ENCODE measurements around the gene PIGV. TPM values are rescaled to one million over a fixed set of nuclear protein-coding genes. Genes with fewer than 3 reads are reported as not detected.

The PIGV gene
- total and polyA plus RNA-seq, 2 of the 4 experiments (the other 2 are of a cell fraction) = 7.2 to 10.6 TPM

DNA sequence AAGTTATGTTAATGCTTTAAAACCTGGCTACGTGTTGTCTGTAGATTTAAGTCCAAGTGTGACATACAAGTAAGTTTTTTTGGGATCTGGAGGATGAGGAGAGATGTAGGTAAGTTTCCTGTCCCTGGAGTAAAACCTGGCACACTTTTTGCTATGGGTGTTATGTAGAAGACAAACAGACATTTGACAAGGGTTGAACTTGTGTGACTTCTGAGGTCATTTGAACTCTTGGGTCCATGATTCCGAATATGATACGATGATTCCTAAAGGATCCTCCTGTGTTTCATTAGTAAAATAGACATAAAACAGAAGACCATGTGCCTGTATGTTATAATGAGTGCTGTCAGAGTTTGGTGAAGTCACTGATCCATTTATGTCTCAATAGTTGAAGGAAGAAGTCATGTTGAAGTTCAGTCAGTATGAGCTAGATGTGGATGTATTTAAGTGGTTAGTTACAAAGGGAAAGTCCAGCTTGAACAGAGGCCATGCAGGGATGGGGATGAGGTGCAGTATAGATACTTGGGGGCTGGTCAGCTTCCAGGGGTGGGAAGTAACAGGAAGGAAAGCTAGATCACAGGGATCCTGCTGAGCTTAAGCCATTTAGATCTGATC, 47.6 kb upstream of the PIGV start:
- H3K18ac ChIP-seq (ENCODE audit: low read depth, low read length) = no peak overlapping the region
- no peak overlapping the region for H3K56ac ChIP-seq (ENCODE audit: extremely low read depth, insufficient read depth, low read length)
- no peak overlapping the region for H3K4me2 ChIP-seq (ENCODE audit: low read depth, low read length)
- H3K79me1 ChIP-seq (ENCODE audit: low read depth in 1 of 2, low read length in 2 of 2) = peaks cover 38 to 81% of the 10 kb centered on the region in 2 experiments
- H2AK5ac ChIP-seq (ENCODE audit: low read depth, low read length) = no peak overlapping the region
- ATAC-seq (ENCODE audit: low read depth) = no peak
- no peak overlapping the region for H2BK15ac ChIP-seq (ENCODE audit: low read depth, low read length)
- no peak overlapping the region for H2AFZ ChIP-seq (replicated peaks; ENCODE audit: low read length, poor library complexity)
- peak overlapping the region; percentile 9 for H2BK5ac ChIP-seq (ENCODE audit: low read depth, low read length, poor library complexity, severe bottlenecking)
- BruUV-seq (replicated peaks) = no TSS peak
- DNase-seq = no peak
- no peak overlapping the region for H3K14ac ChIP-seq (replicated peaks; ENCODE audit: low read depth, low read length)
- no peaks in the 10 kb centered on the region for H3K9me3 ChIP-seq (ENCODE audit: control insufficient read depth, insufficient read depth, low read length)
- H3K4me3 ChIP-seq (ENCODE audit: insufficient read depth, low read depth, low read length) = no peak overlapping the region
- H4K5ac ChIP-seq (ENCODE audit: low read depth, low read length) = no peak overlapping the region
- H3K9me1 ChIP-seq (ENCODE audit: insufficient read depth, low read length) = peaks cover 11% of the 10 kb centered on the region; the same call in 1 of the 2 replicates
- TF ChIP-seq NFE2L2 (IDR thresholded peaks at IDR 0.05; ENCODE audit: low read depth, low read length) (no peak), CHD1 (IDR thresholded peaks at IDR 0.05; ENCODE audit: low read depth, low read length) (no peak), RFX5 (IDR thresholded peaks at IDR 0.05; ENCODE audit: low read depth, low read length) (no peak), MAFK (IDR thresholded peaks at IDR 0.05; ENCODE audit: low read depth, low read length) (no peak), SMC3 (IDR thresholded peaks at IDR 0.05; ENCODE audit: low read depth, low read length) (no peak), FOS (IDR thresholded peaks at IDR 0.05; ENCODE audit: low read depth, low read length) (no peak), MAZ (IDR thresholded peaks at IDR 0.05; ENCODE audit: borderline replicate concordance, low read depth, low read length) (no peak), BHLHE40 (IDR thresholded peaks at IDR 0.05; ENCODE audit: low read depth, low read length) (no peak), POLR2A (IDR thresholded peaks at IDR 0.05; ENCODE audit: low read depth, low read length) (no peak), RCOR1 (IDR thresholded peaks at IDR 0.05; ENCODE audit: insufficient replicate concordance, low read length) (no peak), CEBPB (IDR thresholded peaks at IDR 0.05; ENCODE audit: low read depth, low read length) (no peak)
- TF ChIP-seq, protein P1, sequence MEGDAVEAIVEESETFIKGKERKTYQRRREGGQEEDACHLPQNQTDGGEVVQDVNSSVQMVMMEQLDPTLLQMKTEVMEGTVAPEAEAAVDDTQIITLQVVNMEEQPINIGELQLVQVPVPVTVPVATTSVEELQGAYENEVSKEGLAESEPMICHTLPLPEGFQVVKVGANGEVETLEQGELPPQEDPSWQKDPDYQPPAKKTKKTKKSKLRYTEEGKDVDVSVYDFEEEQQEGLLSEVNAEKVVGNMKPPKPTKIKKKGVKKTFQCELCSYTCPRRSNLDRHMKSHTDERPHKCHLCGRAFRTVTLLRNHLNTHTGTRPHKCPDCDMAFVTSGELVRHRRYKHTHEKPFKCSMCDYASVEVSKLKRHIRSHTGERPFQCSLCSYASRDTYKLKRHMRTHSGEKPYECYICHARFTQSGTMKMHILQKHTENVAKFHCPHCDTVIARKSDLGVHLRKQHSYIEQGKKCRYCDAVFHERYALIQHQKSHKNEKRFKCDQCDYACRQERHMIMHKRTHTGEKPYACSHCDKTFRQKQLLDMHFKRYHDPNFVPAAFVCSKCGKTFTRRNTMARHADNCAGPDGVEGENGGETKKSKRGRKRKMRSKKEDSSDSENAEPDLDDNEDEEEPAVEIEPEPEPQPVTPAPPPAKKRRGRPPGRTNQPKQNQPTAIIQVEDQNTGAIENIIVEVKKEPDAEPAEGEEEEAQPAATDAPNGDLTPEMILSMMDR (conservative IDR thresholded peaks at IDR 0.05; ENCODE audit: low read depth, low read length) = no peak
- TF ChIP-seq, protein P2, sequence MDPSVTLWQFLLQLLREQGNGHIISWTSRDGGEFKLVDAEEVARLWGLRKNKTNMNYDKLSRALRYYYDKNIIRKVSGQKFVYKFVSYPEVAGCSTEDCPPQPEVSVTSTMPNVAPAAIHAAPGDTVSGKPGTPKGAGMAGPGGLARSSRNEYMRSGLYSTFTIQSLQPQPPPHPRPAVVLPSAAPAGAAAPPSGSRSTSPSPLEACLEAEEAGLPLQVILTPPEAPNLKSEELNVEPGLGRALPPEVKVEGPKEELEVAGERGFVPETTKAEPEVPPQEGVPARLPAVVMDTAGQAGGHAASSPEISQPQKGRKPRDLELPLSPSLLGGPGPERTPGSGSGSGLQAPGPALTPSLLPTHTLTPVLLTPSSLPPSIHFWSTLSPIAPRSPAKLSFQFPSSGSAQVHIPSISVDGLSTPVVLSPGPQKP (IDR thresholded peaks at IDR 0.05; ENCODE audit: borderline replicate concordance, low read depth, low read length) = no peak
- TF ChIP-seq, protein P3, sequence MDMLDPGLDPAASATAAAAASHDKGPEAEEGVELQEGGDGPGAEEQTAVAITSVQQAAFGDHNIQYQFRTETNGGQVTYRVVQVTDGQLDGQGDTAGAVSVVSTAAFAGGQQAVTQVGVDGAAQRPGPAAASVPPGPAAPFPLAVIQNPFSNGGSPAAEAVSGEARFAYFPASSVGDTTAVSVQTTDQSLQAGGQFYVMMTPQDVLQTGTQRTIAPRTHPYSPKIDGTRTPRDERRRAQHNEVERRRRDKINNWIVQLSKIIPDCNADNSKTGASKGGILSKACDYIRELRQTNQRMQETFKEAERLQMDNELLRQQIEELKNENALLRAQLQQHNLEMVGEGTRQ (IDR thresholded peaks at IDR 0.05; ENCODE audit: low read depth, low read length) = no peak
- peaks cover 29% of the 10 kb centered on the region; the same call in 1 of the 2 replicates for H4K20me1 ChIP-seq (ENCODE audit: insufficient read depth, low read length)
- H4K91ac ChIP-seq (ENCODE audit: insufficient read depth, low read depth, low read length) = no peak overlapping the region
- no peak overlapping the region for H2AK9ac ChIP-seq (replicated peaks; ENCODE audit: low read depth, low read length, poor library complexity)
- intact Hi-C loops (cut with micrococcal nuclease) (no loop called here), dilution Hi-C loops (cut with HindIII; ENCODE audit: low sequenced_read_pairs, unreplicated experiment) (no loop called here), in situ Hi-C loops (cut with MboI; ENCODE audit: low sequenced_read_pairs) (no loop called here)
- peaks cover 5% of the 10 kb centered on the region for H3K4me1 ChIP-seq (ENCODE audit: control insufficient read depth, insufficient read depth, low read length)
- H3K27me3 ChIP-seq (ENCODE audit: control insufficient read depth, insufficient read depth, low read length) = no peaks in the 10 kb centered on the region
- H2BK120ac ChIP-seq (ENCODE audit: low read depth, low read length) = no peak overlapping the region
- no peak overlapping the region for H4K8ac ChIP-seq (ENCODE audit: low read depth in 2 of 2, low read length in 2 of 2)
- ChIA-PET POLR2A (ENCODE audit: unreplicated experiment) (no interaction called here), CTCF (no interaction called here)
- WGBS, 2 experiments (ENCODE audit: extremely low coverage in 2 of 2, insufficient read length in 1 of 2) = 100% methylated on average over 1 of the region's 3 CpGs; no CpG with 5 or more reads in 1 of the 2 experiments
- no peak overlapping the region for H3K27ac ChIP-seq (ENCODE audit: insufficient read depth, low read length)
- no peak overlapping the region for H3K23ac ChIP-seq (ENCODE audit: low read depth, low read length)
- H3K4ac ChIP-seq (ENCODE audit: low read depth, low read length) = no peak overlapping the region
- peaks cover 32% of the 10 kb centered on the region for H3K36me3 ChIP-seq (ENCODE audit: control insufficient read depth, insufficient read depth, low read length)
- no peak overlapping the region for H3K9ac ChIP-seq (ENCODE audit: low read depth, low read length)
- H2BK20ac ChIP-seq (ENCODE audit: low read depth, low read length) = no peak overlapping the region
